GM23248 (cell line): ENCODE data around the gene PMVK. TPM values are rescaled to one million over a fixed set of nuclear protein-coding genes. Genes with fewer than 3 reads are reported as not detected.
A peak's percentile ranks its signal among the peaks of the same experiment; 100 is the strongest.

Experiments
- DNase-seq: peaks from one replicate; pipeline ENCODE4 v3.0.0-alpha.2; 2015
- H2AFZ ChIP-seq: fragments of 200-600 bp; sonication (generic); 2 replicates; pipeline ENCODE4 v1.6.1; 2016; ENCODE audit warnings: antibody characterized with exemption
- H3F3A ChIP-seq: fragments of 200-600 bp; sonication (generic); 2 replicates; pipeline ENCODE4 v1.6.1; 2016; ENCODE audit warnings: mild to moderate bottlenecking, antibody characterized with exemption, mixed run types; ENCODE audit not compliant: insufficient read depth
- H3K27ac ChIP-seq: fragments of 200-600 bp; sonication (generic); 2 replicates; pipeline ENCODE4 v1.5.1; 2016; ENCODE audit warnings: mild to moderate bottlenecking
- H3K27me3 ChIP-seq: fragments of 200-600 bp; sonication (generic); replicated peaks from 2 replicates; pipeline ENCODE4 v1.6.1; 2016; ENCODE audit warnings: mild to moderate bottlenecking; ENCODE audit not compliant: insufficient read depth
- H3K36me3 ChIP-seq: fragments of 200-600 bp; sonication (generic); 2 replicates; pipeline ENCODE4 v1.6.1; 2016; ENCODE audit warnings: low read depth, mild to moderate bottlenecking
- H3K4me1 ChIP-seq: fragments of 200-600 bp; sonication (generic); 2 replicates; pipeline ENCODE4 v1.6.1; 2016; ENCODE audit warnings: mild to moderate bottlenecking; ENCODE audit not compliant: insufficient read depth
- H3K4me2 ChIP-seq: fragments of 200-600 bp; sonication (generic); one replicate; pipeline ENCODE4 v1.6.1; 2016; ENCODE audit warnings: mild to moderate bottlenecking; ENCODE audit not compliant: unreplicated experiment
- H3K4me3 ChIP-seq: fragments of 200-600 bp; sonication (generic); 2 replicates; pipeline ENCODE4 v1.5.1; 2016; ENCODE audit warnings: mild to moderate bottlenecking
- H3K79me2 ChIP-seq: fragments of 200-600 bp; sonication (generic); 2 replicates; pipeline ENCODE4 v1.6.1; 2016; ENCODE audit warnings: mild to moderate bottlenecking; ENCODE audit not compliant: insufficient read depth
- H3K9ac ChIP-seq: fragments of 200-600 bp; sonication (generic); 2 replicates; pipeline ENCODE4 v1.6.1; 2016; ENCODE audit warnings: mild to moderate bottlenecking
- H3K9me2 ChIP-seq: fragments of 200-600 bp; sonication (generic); 2 replicates; pipeline ENCODE4 v1.6.1; 2016; ENCODE audit warnings: mixed run types, mild to moderate bottlenecking, moderate library complexity; ENCODE audit not compliant: insufficient read depth
- H3K9me3 ChIP-seq: fragments of 200-600 bp; sonication (generic); one replicate; pipeline ENCODE4 v1.6.1; 2017; ENCODE audit warnings: low read depth
- H4K20me1 ChIP-seq: fragments of 200-600 bp; sonication (generic); 2 replicates; pipeline ENCODE4 v1.6.0; 2016; ENCODE audit not compliant: insufficient read depth
- EZH2 ChIP-seq: fragments of 200-600 bp; sonication (generic); IDR thresholded peaks from 2 replicates; pipeline ENCODE4 v1.6.1; 2018; ENCODE audit warnings: antibody characterized with exemption, mild to moderate bottlenecking; ENCODE audit not compliant: insufficient read depth, poor library complexity, severe bottlenecking
- EZH2phosphoT487 ChIP-seq: fragments of 200-600 bp; sonication (generic); IDR thresholded peaks from 2 replicates; pipeline ENCODE4 v1.6.1; 2018; ENCODE audit warnings: antibody characterized with exemption, moderate library complexity, mild to moderate bottlenecking, low read depth; ENCODE audit not compliant: insufficient read depth
- WGBS, 2 experiments: methylation state at CpG; one replicate each; pipeline ENCODE4 v1.1.6; 2015 to 2017; ENCODE audit warnings: low lambda C conversion rate in 2 of 2, low coverage in 1 of 2; ENCODE audit errors: missing lambda C conversion rate in 2 of 2; 5-methylcytosine and 5-hydroxymethylcytosine counted together
- in situ Hi-C: fragments of 300-500 bp; cut with MboI; formaldehyde crosslinking; loops from 2 replicates; pipeline ENCODE4 v1.15.0; 2020
- polyA plus RNA-seq: library from polyadenylated mRNA; unstranded; fragments of >200 nt; fragmentation: Nextera tagmentation; extraction: Ambion mirVana; gene quantifications from 2 replicates; pipeline ENCODE4 v1.2.1, GENCODE V29; 2016
- total RNA-seq: library from RNA; depleted of rRNA; stranded (reverse); fragments of >200 nt; shearing (Covaris generic); gene quantifications from 2 replicates; pipeline ENCODE4 v1.2.3, GENCODE V29; 2014; rRNA removed

Gene PMVK
- total RNA-seq: 2.1 and 6.4 TPM in 2 replicates
- 36.6 and 40.2 TPM in 2 replicates for polyA plus RNA-seq

- Histone ChIP-seq H3K36me3 (no peaks in the 10 kb centered on the region), H3K4me3 (peak within 1 kb of the TSS; percentile 79), H3K9ac (peak within 1 kb of the TSS; percentile 95), H3K9me3 (no peaks in the 10 kb centered on the region), H3K27ac (peak within 1 kb of the TSS; percentile 95), H3K27me3 (no peaks in the 10 kb centered on the region), H4K20me1 (no peaks in the 10 kb centered on the region), H3F3A (peaks cover 16% of the 10 kb centered on the region), H3K9me2 (no peaks in the 10 kb centered on the region), H3K4me1 (peaks cover 14% of the 10 kb centered on the region), H3K4me2 (peak within 1 kb of the TSS; percentile 95), H3K79me2 (peaks cover 10% of the 10 kb centered on the region; the same call in 1 of the 2 replicates), H2AFZ (peak within 1 kb of the TSS; percentile 89)
- in situ Hi-C loops: no loop called here
- peak; percentile 98 for DNase-seq
- 1% methylated on average over 43 to 44 of the region's 45 CpGs for WGBS, 2 experiments
- TF ChIP-seq EZH2phosphoT487: no peak
- TF ChIP-seq EZH2: no peak
These were observed at the start of gene PMVK for GRCh38 chr1:154936555-154937084. TSS of gene PMVK (minus strand) at chr1:154936719. CDS start at chr1:154936685, 34 bp downstream.

- no peak overlapping the region for H3K27ac ChIP-seq
- no peaks in the 10 kb centered on the region for H4K20me1 ChIP-seq
- H3K4me1 ChIP-seq: peaks cover 5% of the 10 kb centered on the region
- in situ Hi-C loops: no loop called here
- H2AFZ ChIP-seq: peak overlapping the region; percentile 85
- H3K9me3 ChIP-seq: no peaks in the 10 kb centered on the region
- H3K4me3 ChIP-seq: peak overlapping the region; percentile 92
- no peaks in the 10 kb centered on the region; the same call in 1 of the 2 replicates for H3F3A ChIP-seq
- TF ChIP-seq EZH2 (no peak), EZH2phosphoT487 (no peak)
- peak; percentile 29 for DNase-seq
- H3K9ac ChIP-seq: peak overlapping the region; percentile 85
- 0 out of 2 replicates have a peak, but pooled peaks cover 6% of the 10 kb centered on the region for H3K36me3 ChIP-seq
- WGBS, 2 experiments: 21 to 22% methylated on average over 17 of the region's 17 CpGs
- H3K9me2 ChIP-seq: no peaks in the 10 kb centered on the region
- peak overlapping the region; percentile 99 for H3K4me2 ChIP-seq
- H3K79me2 ChIP-seq: peaks cover 69% of the 10 kb centered on the region
- H3K27me3 ChIP-seq: no peaks in the 10 kb centered on the region
These were observed 47.4 kb upstream of the PMVK start for GRCh38 chr1:154983776-154984466.

- Histone ChIP-seq H3K4me3 (peak within 1 kb of the TSS; percentile 92), H3K27me3 (no peaks in the 10 kb centered on the region), H4K20me1 (no peaks in the 10 kb centered on the region), H3K9me3 (no peaks in the 10 kb centered on the region), H3K4me2 (peak within 1 kb of the TSS; percentile 99), H3K79me2 (peaks cover 73% of the 10 kb centered on the region), H2AFZ (peak within 1 kb of the TSS; percentile 85), H3K9ac (peak within 1 kb of the TSS; percentile 85), H3K4me1 (peaks cover 5% of the 10 kb centered on the region), H3K9me2 (no peaks in the 10 kb centered on the region), H3K36me3 (no peaks in the 10 kb centered on the region), H3F3A (no peaks in the 10 kb centered on the region; the same call in 1 of the 2 replicates), H3K27ac (no peak within 1 kb of the TSS; the same call in 1 of the 2 replicates)
- TF ChIP-seq EZH2phosphoT487: no peak
- no peak for TF ChIP-seq EZH2
- peak; percentile 100 for DNase-seq
- in situ Hi-C loops: no loop called here
- WGBS, 2 experiments: 0 to 1% methylated on average over 26 of the region's 26 CpGs
These were observed 46.6 kb upstream of the PMVK start, which contains the start of gene FLAD1 for GRCh38 chr1:154982897-154983648. TSS of gene FLAD1 (plus strand) at chr1:154983344. CDS start at chr1:154983695, 351 bp downstream.

GRCh38 chr1:154982341-154982740 is 45.8 kb upstream of the PMVK start:
- peaks cover 5% of the 10 kb centered on the region for H3K4me1 ChIP-seq
- in situ Hi-C loops: no loop called here
- H3K36me3 ChIP-seq: no peaks in the 10 kb centered on the region
- peak overlapping the region; percentile 71 for H3K4me2 ChIP-seq
- no peaks in the 10 kb centered on the region for H4K20me1 ChIP-seq
- peaks cover 73% of the 10 kb centered on the region for H3K79me2 ChIP-seq
- no peaks in the 10 kb centered on the region for H3K9me3 ChIP-seq
- H3K27me3 ChIP-seq: no peaks in the 10 kb centered on the region
- no peaks in the 10 kb centered on the region; the same call in 1 of the 2 replicates for H3F3A ChIP-seq
- H3K9me2 ChIP-seq: no peaks in the 10 kb centered on the region
- no peak for DNase-seq
- 53 to 70% methylated on average over 6 of the region's 6 CpGs for WGBS, 2 experiments
- H2AFZ ChIP-seq: peak overlapping the region; percentile 79
- TF ChIP-seq EZH2: no peak
- no peak for TF ChIP-seq EZH2phosphoT487
- H3K4me3 ChIP-seq: peak overlapping the region; percentile 92
- no peak overlapping the region for H3K27ac ChIP-seq
- peak overlapping the region; percentile 57 for H3K9ac ChIP-seq
